Activated T-helper 9 cell treated with anti-CD3 and anti-CD28 coated beads, Interleukin-2, amount 50 U/mL, for 16 hours (primary cell): Measurements from ENCODE around the gene MYH11.
"Not testable (repeated sequence)": the region's sequence is repeated elsewhere in the genome, so short reads cannot be mapped to it uniquely, and the experiment has no call there.

Source experiments
- DNase-seq: peaks from one replicate; pipeline ENCODE4 v3.0.0-alpha.2; 2020; ENCODE audit warnings: low read depth

Gene MYH11

GRCh38 chr16:15671530-15672117 is 185.2 kb downstream of the MYH11 start:
- DNase-seq: no peak

DNA sequence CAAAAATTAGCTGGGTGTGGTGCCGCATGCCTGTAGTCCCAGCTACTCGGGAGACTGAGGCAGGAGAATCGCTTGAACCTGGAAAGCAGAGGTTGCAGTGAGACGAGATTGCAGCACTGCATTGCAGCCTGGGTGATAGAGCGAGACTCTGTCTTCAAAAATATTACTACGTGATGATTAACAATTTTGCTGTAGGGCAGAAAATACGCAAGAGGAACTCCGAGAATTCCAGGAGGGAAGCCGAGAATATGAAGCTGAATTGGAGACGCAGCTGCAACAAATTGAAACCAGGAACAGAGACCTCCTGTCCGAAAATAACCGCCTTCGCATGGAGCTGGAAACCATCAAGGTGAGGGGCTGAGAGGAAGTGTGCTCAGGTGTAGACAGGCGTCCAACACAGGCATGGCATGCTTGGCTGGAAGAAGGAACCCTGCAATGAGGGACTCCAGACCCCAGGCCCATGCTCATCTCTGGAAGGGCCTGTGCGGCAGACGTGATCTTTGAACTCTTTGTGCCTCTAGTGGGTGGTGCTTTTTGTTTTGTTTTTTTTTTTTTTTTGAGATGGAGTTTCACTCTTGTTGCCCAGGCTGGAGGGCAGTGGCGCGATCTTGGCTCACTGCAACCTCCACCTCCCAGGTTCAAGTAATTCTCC is 189.6 kb downstream of the MYH11 start:
- DNase-seq: no peak

- DNase-seq: no peak
Measured at GRCh38 chr16:15665107-15665506, 191.7 kb downstream of the MYH11 start.

- DNase-seq: no peak
Measured at GRCh38 chr16:15660203-15660601, 196.6 kb downstream of the MYH11 start.

DNA sequence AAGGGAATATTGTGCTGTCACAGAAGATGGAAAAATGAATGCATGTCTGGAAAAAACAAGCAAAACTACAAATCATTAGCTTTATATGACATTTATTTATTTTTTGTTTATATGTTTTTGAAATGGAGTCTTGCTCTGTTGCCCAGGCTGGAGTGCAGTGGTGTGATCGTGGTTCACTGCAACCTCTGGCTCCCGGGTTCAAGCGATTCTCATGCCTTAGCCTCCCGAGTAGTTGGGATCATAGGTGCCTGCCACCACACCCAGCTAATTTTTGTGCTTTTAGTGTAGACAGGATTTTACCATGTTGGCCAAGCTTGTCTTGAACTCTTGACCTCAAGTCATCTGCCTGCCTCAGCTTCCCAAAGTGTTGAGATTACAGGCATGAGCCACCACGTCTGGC is 198.3 kb downstream of the MYH11 start:
- no peak for DNase-seq

DNA sequence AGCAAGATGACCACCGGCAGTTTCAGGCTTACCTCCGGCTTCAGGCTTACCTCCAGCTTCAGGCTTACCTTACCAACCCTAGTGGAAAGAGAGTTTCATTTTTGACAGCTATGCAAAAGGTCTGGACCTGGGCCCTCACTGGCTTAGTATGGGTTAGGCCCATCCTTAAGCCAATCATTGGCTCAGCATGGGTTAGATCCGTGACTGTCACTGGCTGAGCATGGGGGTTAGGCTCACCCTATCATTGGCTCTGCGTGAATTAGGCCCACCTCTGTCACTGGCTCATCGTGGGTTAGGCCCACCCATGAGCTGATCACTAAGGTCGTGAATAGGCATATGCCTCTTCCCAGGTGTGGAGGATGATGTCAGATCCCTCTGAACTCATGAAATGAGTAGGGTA is 198.7 kb downstream of the MYH11 start:
- DNase-seq: no peak

DNA sequence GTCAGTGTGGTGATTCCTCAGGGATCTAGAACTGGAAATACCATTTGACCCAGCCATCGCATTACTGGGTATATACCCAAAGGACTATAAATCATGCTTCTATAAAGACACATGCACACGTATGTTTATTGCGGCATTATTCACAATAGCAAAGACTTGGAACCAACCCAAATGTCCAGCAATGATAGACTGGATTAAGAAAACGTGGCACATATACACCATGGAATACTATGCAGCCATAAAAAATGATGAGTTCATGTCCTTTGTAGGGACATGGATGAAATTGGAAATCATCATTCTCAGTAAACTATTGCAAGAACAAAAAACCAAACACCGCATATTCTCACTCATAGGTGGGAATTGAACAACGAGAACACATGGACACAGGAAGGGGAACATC is 201.3 kb downstream of the MYH11 start:
- DNase-seq: not testable (repeated sequence)

DNA sequence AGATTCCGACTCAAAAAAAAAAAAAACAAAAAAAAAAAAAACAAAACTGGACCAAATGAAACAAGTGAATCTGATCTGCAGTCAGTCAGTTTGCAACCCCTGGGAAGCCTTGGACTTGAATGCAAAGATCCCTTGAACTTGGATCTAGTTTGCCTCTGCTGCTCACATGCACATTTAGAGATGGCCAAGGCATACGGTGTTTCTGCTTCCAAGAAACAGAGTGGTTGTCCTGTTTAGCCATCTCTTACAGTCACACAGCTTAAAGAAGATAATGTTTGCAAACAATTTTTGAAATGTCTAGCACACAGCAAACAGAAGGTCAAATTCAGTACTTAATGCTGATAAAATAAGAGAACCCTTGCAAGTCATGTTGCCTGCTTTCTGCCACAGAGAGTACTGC is 202.2 kb downstream of the MYH11 start:
- DNase-seq: no peak

DNA sequence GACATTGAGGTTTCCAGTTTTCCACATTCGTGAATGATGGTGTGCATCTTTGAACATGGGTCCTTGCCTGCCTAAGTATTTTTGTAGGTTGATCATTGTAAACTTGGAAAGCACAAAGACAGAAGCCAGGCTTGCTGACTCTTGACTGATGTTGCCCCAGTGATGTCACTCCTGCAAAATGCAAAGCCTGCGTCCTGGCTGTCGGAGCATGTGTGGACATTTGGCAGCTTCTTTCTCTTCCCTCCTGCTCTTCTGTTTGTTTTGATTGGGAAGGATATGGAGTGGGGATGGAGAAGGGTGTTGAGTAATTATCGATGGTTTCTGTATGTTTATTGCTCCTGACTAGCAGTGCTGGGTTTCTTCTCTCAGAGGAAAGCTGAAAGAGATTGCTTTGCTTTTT is 203.6 kb downstream of the MYH11 start:
- DNase-seq: no peak
